BLaER1 treated with 17β-estradiol and CSF1 and Interleukin-3, amounts not matched to agents 10 nM and 100 nM (cell line): ENCODE results near the gene KRT33A.
"Not testable (repeated sequence)": the region's sequence is repeated elsewhere in the genome, so short reads cannot be mapped to it uniquely, and the experiment has no call there.

Source experiments
- H3K27ac ChIP-seq, 11 experiments: shearing (Covaris generic); formaldehyde crosslinking; 2 replicates each; pipeline ENCODE4 v1.8.1; 2022
- H3K27me3 ChIP-seq, 11 experiments: shearing (Covaris generic); formaldehyde crosslinking; 2 replicates each; pipeline ENCODE4 v1.8.1; 2022
- H3K36me3 ChIP-seq, 11 experiments: shearing (Covaris generic); formaldehyde crosslinking; 2 replicates each; pipeline ENCODE4 v1.8.1; 2022
- H3K4me1 ChIP-seq, 10 experiments: shearing (Covaris generic); formaldehyde crosslinking; 2 replicates each; pipeline ENCODE4 v1.8.1; 2022
- H3K4me2 ChIP-seq, 11 experiments: shearing (Covaris generic); formaldehyde crosslinking; 2 replicates each; pipeline ENCODE4 v1.8.1; 2022
- H3K4me3 ChIP-seq, 10 experiments: shearing (Covaris generic); formaldehyde crosslinking; 2 replicates each; pipeline ENCODE4 v1.8.1; 2022
- H3K9ac ChIP-seq, 11 experiments: shearing (Covaris generic); formaldehyde crosslinking; 2 replicates each; pipeline ENCODE4 v1.8.1; 2022
- H3K9me3 ChIP-seq, 11 experiments: shearing (Covaris generic); formaldehyde crosslinking; replicated peaks in 1 of 11; 2 replicates each; pipeline ENCODE4 v1.8.1; 2022
- H4K20me1 ChIP-seq, 11 experiments: shearing (Covaris generic); formaldehyde crosslinking; 2 replicates each; pipeline ENCODE4 v1.8.1; 2022
- Cebpa-rat ChIP-seq, 11 experiments: shearing (Covaris generic); IDR thresholded peaks; 2 replicates each; pipeline ENCODE4 v1.8.1; 2022

KRT33A gene

DNA sequence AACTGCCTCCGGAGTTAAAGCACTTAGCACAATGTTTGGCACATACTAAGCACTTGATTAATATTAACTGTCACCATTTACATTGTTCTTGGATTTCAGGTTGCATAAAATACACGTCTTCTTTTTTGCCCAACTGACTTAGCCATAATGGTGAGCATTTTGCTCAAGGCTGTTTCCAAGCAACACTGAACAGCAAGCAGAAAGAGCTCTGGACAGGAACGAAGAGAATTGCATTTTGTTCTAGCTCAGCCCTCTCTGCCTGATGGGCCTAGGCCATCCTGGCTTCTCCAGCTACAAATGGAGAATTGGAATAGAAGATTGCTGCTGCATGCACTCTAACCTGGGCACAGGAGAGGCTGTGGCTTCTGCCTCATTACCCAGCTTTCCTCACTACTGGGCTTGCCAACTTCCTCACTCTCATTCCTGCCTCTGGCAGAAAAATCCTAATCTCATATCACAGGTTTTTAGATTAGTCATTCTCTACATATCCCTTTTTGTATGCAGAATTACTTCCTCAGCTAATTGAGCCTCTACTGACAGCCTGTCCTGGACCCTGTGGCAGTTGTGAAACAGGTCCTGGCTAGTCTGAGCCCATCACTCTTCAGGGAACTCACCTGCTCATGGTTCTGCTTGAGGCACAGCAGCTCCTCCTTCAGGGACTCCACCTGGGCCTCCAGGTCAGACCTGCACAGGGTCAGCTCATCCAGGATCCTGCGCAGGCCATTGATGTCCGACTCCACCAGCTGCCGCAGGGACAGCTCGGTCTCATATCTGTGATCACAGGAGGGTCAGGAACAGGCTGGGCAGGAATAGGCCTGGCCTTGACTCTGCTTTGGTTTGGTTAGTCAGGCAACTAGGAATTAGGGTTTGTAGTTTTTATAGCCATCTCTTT is 2.5 kb downstream of the KRT33A start:
- H3K27me3 ChIP-seq = no peaks in the 10 kb centered on the region
- no peaks in the 10 kb centered on the region for H3K36me3 ChIP-seq
- H3K4me2 ChIP-seq = 0 out of 22 replicates have a peak overlapping the region, but pooled peaks of 1 of the 11 experiments have one; percentile 15
- no peaks in the 10 kb centered on the region for H4K20me1 ChIP-seq
- TF ChIP-seq Cebpa-rat (IDR thresholded peaks at IDR 0.05) = no peak
- no peak overlapping the region for H3K4me3 ChIP-seq
- H3K4me1 ChIP-seq = peaks cover 0 to 14% (median 0%) of the 10 kb centered on the region in 10 experiments; a peak in 2 of 20 replicates
- H3K9me3 ChIP-seq = peaks cover 2 to 8% (median 7%) of the 10 kb centered on the region in 11 experiments; a peak in 20 of 22 replicates
- no peak overlapping the region for H3K9ac ChIP-seq
- no peak overlapping the region for H3K27ac ChIP-seq

DNA sequence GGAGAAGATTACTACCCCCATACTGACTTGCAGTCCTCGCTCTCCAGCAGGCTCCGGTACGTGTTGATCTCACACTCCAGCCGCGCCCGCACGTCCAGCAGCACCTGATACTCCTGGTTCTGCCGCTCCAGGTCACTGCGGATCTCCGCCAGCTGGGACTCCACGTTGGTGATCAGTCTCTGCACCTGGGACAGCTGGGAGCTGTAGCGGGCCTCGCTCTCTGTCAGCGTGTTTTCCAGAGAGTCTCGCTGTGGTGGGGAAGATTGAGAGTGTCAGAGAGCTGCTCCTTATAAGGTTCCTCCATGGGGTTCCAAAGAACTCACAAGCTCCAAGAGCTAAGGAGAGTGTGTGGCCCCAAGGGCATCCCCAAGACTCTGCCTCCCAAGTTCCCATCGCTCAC is 4.2 kb downstream of the KRT33A start:
- H3K4me2 ChIP-seq, H3K4me3 ChIP-seq, H4K20me1 ChIP-seq, H3K36me3 ChIP-seq, H3K9ac ChIP-seq, H3K27ac ChIP-seq, H3K27me3 ChIP-seq: not testable (repeated sequence)
- peaks cover 0 to 15% (median 0%) of the 10 kb centered on the region in 10 experiments; a peak in 3 of 20 replicates for H3K4me1 ChIP-seq
- peaks cover 19 to 25% (median 24%) of the 10 kb centered on the region in 11 experiments for H3K9me3 ChIP-seq

DNA sequence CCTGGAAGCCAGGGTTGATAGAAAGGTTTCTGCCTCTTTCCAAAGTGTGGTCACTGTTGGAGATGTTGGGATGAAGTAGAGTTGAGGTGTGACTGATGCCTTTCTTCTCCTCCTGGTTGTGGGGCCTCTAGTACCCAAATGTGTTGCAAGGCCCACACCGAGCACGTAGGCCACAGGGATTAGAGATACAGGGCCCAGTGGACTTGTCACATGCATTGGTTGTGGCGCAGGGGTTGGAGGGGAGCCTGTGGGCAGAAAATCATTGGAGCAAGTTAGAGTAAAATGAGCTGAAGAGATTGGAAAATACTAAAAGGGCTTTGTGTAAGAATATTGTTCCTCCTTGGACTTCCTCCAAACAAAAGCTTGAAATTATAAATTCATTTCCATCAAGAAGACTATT is 4.6 kb downstream of the KRT33A start:
- Histone ChIP-seq H3K36me3 (no peaks in the 10 kb centered on the region), H4K20me1 (no peaks in the 10 kb centered on the region), H3K9ac (no peak overlapping the region), H3K27me3 (no peaks in the 10 kb centered on the region), H3K9me3 (peaks cover 23 to 30% (median 26%) of the 10 kb centered on the region in 11 experiments), H3K4me1 (peaks cover 0 to 20% (median under 1%) of the 10 kb centered on the region in 10 experiments; a peak in 8 of 20 replicates), H3K4me2 (no peak overlapping the region), H3K27ac (no peak overlapping the region), H3K4me3 (no peak overlapping the region)
- no peak for TF ChIP-seq Cebpa-rat (IDR thresholded peaks at IDR 0.05)

GRCh38 chr17:41343029-41343428 is 7.6 kb downstream of the KRT33A start:
- Histone ChIP-seq H3K27ac (no peak overlapping the region), H3K4me3 (no peak overlapping the region), H3K4me1 (peaks cover 19 to 44% (median 26%) of the 10 kb centered on the region in 10 experiments), H3K36me3 (no peaks in the 10 kb centered on the region), H3K9ac (no peak overlapping the region), H3K4me2 (no peak overlapping the region), H4K20me1 (no peaks in the 10 kb centered on the region), H3K27me3 (no peaks in the 10 kb centered on the region), H3K9me3 (peaks cover 24 to 32% (median 28%) of the 10 kb centered on the region in 11 experiments)
- no peak for TF ChIP-seq Cebpa-rat (IDR thresholded peaks at IDR 0.05)

DNA sequence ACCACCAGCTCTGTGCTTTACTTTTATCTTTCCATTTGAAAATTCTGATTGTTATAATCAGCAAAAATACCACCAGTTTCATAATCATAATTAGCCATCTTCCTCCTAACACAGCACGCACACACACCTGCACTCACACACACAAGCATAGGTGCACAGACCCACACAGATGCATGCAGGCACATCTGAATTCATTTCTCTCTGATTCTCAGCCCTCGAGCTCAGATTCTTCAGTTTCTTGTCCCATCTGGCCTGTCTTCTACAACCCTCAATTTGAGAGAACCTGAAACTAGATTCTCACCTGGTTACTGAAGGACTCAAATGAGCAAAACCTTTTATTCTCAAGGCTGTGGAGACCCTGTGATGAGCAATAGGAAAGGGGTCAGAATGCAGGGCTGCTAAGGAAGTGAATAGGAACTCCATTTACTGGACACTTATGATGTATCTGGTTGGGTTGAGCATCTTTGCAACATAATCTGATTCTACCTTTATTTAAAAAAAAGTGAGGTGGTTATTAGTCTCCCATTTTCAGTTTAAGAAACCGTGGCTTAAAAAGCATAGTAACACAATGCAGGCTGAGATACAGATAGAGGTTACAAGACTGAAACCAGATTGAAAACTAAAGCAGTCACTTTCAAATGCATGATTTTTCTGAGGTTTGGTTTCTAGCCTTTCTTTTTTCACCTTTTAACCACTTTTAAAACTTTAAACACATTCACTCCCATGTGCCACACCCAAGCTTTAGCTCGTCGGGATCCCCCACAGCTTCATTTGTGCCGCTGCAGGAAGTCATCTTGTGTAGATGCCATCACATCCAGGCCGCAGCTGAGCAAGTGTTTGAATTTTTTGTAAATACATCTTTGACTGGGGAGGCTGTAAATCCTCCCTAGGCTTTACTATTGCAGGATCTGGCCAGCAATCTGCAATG is 9.4 kb downstream of the KRT33A start:
- Histone ChIP-seq H3K9me3 (peaks cover 24 to 32% (median 28%) of the 10 kb centered on the region in 11 experiments), H3K4me2 (peak overlapping the region in 7 of 11 experiments; percentile 56 to 92 (median 77); a peak in 13 of 22 replicates), H3K4me3 (no peak overlapping the region), H4K20me1 (no peaks in the 10 kb centered on the region), H3K36me3 (no peaks in the 10 kb centered on the region), H3K27me3 (no peaks in the 10 kb centered on the region), H3K27ac (peak overlapping the region in 6 of 11 experiments; percentile 33 to 89 (median 79); a peak in 9 of 22 replicates), H3K9ac (no peak overlapping the region; a peak in 1 of 22 replicates), H3K4me1 (peaks cover 19 to 39% (median 26%) of the 10 kb centered on the region in 10 experiments)
- TF ChIP-seq Cebpa-rat (IDR thresholded peaks at IDR 0.05) = no peak

- H4K20me1 ChIP-seq = no peaks in the 10 kb centered on the region
- TF ChIP-seq Cebpa-rat (IDR thresholded peaks at IDR 0.05) = no peak
- H3K9ac ChIP-seq = peak overlapping the region in 6 of 11 experiments; percentile 14 to 64 (median 56); a peak in 9 of 22 replicates
- peak overlapping the region; percentile 22 to 92 (median 62); a peak in 20 of 22 replicates for H3K4me2 ChIP-seq
- H3K9me3 ChIP-seq = peaks cover 24 to 32% (median 28%) of the 10 kb centered on the region in 11 experiments
- H3K4me1 ChIP-seq = peaks cover 19 to 39% (median 26%) of the 10 kb centered on the region in 10 experiments
- no peaks in the 10 kb centered on the region for H3K36me3 ChIP-seq
- no peaks in the 10 kb centered on the region for H3K27me3 ChIP-seq
- H3K27ac ChIP-seq = peak overlapping the region in 9 of 11 experiments; percentile 33 to 89 (median 72); a peak in 14 of 22 replicates
- no peak overlapping the region for H3K4me3 ChIP-seq
These were observed 10.1 kb downstream of the KRT33A start for GRCh38 chr17:41340494-41340893.

GRCh38 chr17:41339571-41340172 is 11.0 kb downstream of the KRT33A start:
- Histone ChIP-seq H3K27ac (peak overlapping the region; percentile 18 to 89 (median 70); a peak in 17 of 22 replicates), H4K20me1 (no peaks in the 10 kb centered on the region), H3K4me3 (no peak overlapping the region), H3K27me3 (no peaks in the 10 kb centered on the region), H3K9ac (peak overlapping the region in 7 of 11 experiments; percentile 13 to 64 (median 59); a peak in 10 of 22 replicates), H3K4me2 (peak overlapping the region; percentile 22 to 92 (median 62); a peak in 21 of 22 replicates), H3K4me1 (peaks cover 20 to 40% (median 32%) of the 10 kb centered on the region in 10 experiments), H3K9me3 (peaks cover 24 to 32% (median 28%) of the 10 kb centered on the region in 11 experiments), H3K36me3 (no peaks in the 10 kb centered on the region)
- TF ChIP-seq Cebpa-rat (IDR thresholded peaks at IDR 0.05) = no peak

GRCh38 chr17:41338961-41339485 is 11.6 kb downstream of the KRT33A start:
- peak overlapping the region; percentile 7 to 92 (median 62); a peak in 20 of 22 replicates for H3K4me2 ChIP-seq
- H3K4me3 ChIP-seq = no peak overlapping the region; a peak in 1 of 20 replicates
- peaks cover 27 to 47% (median 39%) of the 10 kb centered on the region in 10 experiments for H3K4me1 ChIP-seq
- no peaks in the 10 kb centered on the region for H4K20me1 ChIP-seq
- peak overlapping the region in 9 of 11 experiments; percentile 33 to 89 (median 72); a peak in 18 of 22 replicates for H3K27ac ChIP-seq
- no peaks in the 10 kb centered on the region for H3K27me3 ChIP-seq
- H3K36me3 ChIP-seq = no peaks in the 10 kb centered on the region
- H3K9me3 ChIP-seq = peaks cover 24 to 32% (median 28%) of the 10 kb centered on the region in 11 experiments
- TF ChIP-seq Cebpa-rat (IDR thresholded peaks at IDR 0.05) = peak in 4 of 11 experiments; percentile 50 to 78 (median 60); a peak in 4 of 22 replicates
- H3K9ac ChIP-seq = peak overlapping the region in 6 of 11 experiments; percentile 32 to 62 (median 56); a peak in 11 of 22 replicates
